Lower leg skin (tissue), 4 donors: ENCODE data around the gene PYGB. TPM values are rescaled to one million over a fixed set of nuclear protein-coding genes. Genes with fewer than 3 reads are reported as not detected.
A peak's percentile ranks its signal among the peaks of the same experiment; 100 is the strongest.

Source experiments
- DNase-seq, 2 donors: peaks; one replicate each; pipeline ENCODE4 v3.0.0-alpha.2; 2019; ENCODE audit warnings: low spot score in 2 of 2
- H3K4me3 ChIP-seq: fragments of 200-600 bp; sonication (generic); 2 replicates; pipeline ENCODE4 v1.5.1; 2017; ENCODE audit warnings: mild to moderate bottlenecking, low read depth; ENCODE audit not compliant: poor library complexity, severe bottlenecking
- CTCF ChIP-seq, 3 donors: fragments of 450-650 bp; IDR thresholded peaks; one replicate each; pipeline ENCODE4 v1.5.1; 2016; ENCODE audit warnings: antibody characterized with exemption in 3 of 3, mild to moderate bottlenecking in 3 of 3, moderate library complexity in 2 of 3
- POLR2A ChIP-seq, 2 donors: fragments of 450-650 bp; IDR thresholded peaks; one replicate each; pipeline ENCODE4 v1.6.1; 2016 to 2017; ENCODE audit warnings: antibody characterized with exemption in 2 of 2, mild to moderate bottlenecking in 1 of 2, moderate library complexity in 1 of 2
- WGBS, 2 donors: methylation state at CpG; one replicate each; pipeline ENCODE4 v1.1.5; 2018; 5-methylcytosine and 5-hydroxymethylcytosine counted together
- intact Hi-C: fragments of 100-400 bp; cut with DNase I; formaldehyde crosslinking; loops from one replicate; pipeline ENCODE4 v1.15.0; 2023; ENCODE audit warnings: low total_unique reads
- total RNA-seq, 4 donors: library from RNA; depleted of rRNA; stranded (reverse); fragments of >200 nt; gene quantifications; one replicate each; pipeline ENCODE4 v1.1.0, GENCODE V29; 2016

PYGB gene
- total RNA-seq, 4 donors from 2014 or later: 99.0 to 308 (median 194) TPM

DNA sequence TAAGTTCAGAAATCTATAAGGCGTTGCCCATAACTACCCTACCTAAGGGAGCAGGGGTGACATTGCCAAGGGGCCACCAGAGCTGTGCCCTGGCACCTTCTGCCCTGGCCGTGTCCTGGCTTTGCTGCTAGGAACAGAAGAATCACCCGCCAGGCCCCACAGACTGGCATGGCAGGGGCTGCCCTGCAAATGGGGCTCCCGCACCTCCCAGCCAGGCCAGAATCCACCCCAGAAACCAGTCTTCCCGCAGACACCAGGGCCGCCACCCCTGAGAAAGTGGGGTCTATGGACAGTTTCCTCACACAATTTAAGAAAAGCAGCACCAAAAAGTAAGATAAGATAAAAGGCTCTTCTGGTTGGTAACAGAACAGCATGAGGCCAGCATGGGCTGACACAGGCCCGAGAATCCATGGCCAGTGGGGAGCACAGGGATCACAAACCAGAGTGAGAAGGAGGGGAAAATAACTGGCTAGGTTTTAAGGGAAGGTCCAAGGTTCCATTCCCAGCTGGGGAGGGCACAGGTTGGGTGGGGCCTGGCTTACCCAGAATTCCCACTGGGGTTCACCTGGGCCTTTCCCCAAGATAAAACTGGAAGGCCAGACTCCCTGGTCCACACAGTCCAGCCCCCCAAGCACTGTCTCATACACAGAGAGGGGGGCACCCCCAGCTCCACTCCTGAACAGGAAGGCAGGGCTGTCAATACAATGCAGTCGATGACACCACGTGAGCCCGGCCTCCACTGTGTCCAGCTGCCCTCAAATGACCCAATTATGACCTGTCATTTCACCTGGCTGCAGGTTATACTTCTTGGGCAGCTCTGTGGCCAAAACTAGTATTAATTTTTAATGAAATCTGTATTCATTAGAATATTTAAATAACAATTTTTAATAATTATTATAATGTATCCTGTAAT, 59.4 kb downstream of the PYGB start:
- WGBS, 2 donors: 94 to 98% methylated on average over 10 of the region's 10 CpGs
- H3K4me3 ChIP-seq: no peak overlapping the region
- TF ChIP-seq POLR2A (IDR thresholded peaks at IDR 0.05): no peak
- no peak for TF ChIP-seq CTCF (IDR thresholded peaks at IDR 0.05)
- intact Hi-C loops: loop anchor here (10.0 kb wide), 1 partner anchor 88 kb away; the partner anchor contains the start of gene ABHD12
- no peak for DNase-seq

GRCh38 chr20:25308083-25308491, 60.2 kb downstream of the PYGB start:
- intact Hi-C loops: loop anchor here (10.0 kb wide), 1 partner anchor 87 kb away; the partner anchor contains the start of gene ABHD12
- TF ChIP-seq CTCF (IDR thresholded peaks at IDR 0.05) (no peak), POLR2A (IDR thresholded peaks at IDR 0.05) (no peak)
- DNase-seq: no peak
- no peak overlapping the region for H3K4me3 ChIP-seq
- WGBS, 2 donors: 95 to 97% methylated on average over 13 of the region's 13 CpGs

- no peak overlapping the region for H3K4me3 ChIP-seq
- 84 to 87% methylated on average over 17 of the region's 17 CpGs for WGBS, 2 donors
- intact Hi-C loops: loop anchor here (10.0 kb wide), 1 partner anchor 86 kb away; the partner anchor contains the start of gene ABHD12
- no peak for TF ChIP-seq CTCF (IDR thresholded peaks at IDR 0.05)
- TF ChIP-seq POLR2A (IDR thresholded peaks at IDR 0.05): no peak
- DNase-seq: no peak
Observed at GRCh38 chr20:25308671-25309394, 60.9 kb downstream of the PYGB start.

DNA sequence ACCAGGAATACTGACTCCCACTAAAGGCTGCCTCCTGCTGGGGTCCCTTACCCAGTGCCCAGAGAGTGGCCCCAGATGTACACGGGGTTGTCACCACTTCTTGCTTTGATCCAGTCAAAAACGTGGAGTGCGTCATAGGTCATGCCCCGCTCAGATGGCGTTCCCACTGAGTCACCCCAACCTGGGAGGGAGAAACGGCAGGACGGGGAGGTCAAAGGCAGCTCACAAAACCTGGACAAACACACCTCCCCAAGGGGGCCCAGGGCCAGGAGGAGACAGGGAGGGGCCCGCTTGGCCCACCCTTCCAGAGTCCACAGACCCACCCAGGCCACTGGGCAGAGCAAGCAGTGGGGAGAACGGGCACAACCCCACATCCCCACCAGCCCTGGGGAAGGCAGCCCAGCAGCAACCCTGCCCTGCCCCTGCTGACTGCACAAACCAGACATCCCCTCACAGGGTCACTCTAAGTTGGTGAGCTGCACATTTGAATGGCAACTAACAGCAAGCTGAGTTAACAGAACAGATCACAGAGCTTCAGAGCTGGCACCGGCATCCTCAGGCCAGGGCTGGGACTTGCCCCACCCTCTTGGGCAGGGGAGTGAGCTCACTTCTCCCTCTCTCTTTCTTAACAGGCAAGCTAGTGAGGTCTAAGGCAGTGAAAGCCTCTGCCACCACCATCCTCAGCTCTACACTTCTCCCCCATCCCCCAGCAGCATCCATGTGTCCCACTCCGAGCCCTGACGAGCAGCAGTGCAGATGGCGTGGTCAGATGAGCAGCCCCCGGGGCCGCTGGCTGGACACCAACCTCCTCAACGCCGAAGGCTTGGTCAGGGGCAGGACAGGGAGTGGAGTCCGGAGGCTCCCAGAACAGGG, 61.7 kb downstream of the PYGB start:
- intact Hi-C loops: loop anchor here (10.0 kb wide), 1 partner anchor 85 kb away; the partner anchor contains the start of gene ABHD12
- TF ChIP-seq CTCF (IDR thresholded peaks at IDR 0.05) (no peak), POLR2A (IDR thresholded peaks at IDR 0.05) (no peak)
- WGBS, 2 donors: 62 to 69% methylated on average over 14 to 17 of the region's 18 CpGs
- H3K4me3 ChIP-seq: no peak overlapping the region
- DNase-seq: no peak

DNA sequence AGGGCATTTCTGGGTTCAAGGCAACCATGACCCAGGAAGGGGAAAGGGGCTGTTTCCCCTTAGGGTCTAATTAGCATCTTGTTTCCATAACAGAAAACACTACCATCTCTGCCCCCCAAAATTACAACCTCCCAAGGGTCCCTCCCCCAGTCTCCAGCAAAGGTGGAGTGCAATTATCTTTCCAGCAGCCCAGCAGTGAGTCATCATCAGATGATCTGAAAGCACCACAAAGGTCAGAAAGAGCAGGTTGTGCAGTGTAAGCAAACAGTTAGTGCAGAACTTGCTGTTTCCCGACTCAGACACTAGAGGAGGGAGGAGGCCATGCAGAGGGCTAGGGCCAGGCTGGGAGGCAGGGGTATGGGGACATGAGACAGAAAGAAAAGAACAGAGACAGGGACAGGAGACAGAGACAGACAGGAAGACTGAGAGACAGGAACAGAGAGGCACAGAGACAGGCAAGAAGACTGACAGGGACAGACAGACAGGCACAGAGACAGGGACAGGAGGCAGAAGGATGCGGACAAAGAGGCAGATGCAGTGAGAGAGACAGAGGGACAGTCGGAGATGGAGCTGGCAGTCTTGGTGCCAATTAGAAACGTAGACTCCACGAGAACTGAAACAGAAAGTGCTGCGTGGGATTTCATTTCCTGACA, 62.5 kb downstream of the PYGB start:
- intact Hi-C loops: no loop called here
- TF ChIP-seq POLR2A (IDR thresholded peaks at IDR 0.05) (no peak), CTCF (IDR thresholded peaks at IDR 0.05) (peak in 1 of 3 donors; percentile 88)
- H3K4me3 ChIP-seq: no peak overlapping the region
- DNase-seq: peak in 1 of 2 donors; percentile 74
- WGBS, 2 donors: 13 to 21% methylated on average over 6 of the region's 6 CpGs
